K562 (cell line): ENCODE results near the gene SELENOI. TPM values are rescaled to one million over a fixed set of nuclear protein-coding genes. Genes with fewer than 3 reads are reported as not detected.
A peak's percentile ranks its signal among the peaks of the same experiment; 100 is the strongest.

Experiments
- ADNP ChIP-seq: fragments of 200-800 bp; sonication (Bioruptor generic); IDR thresholded peaks from 2 replicates; pipeline ENCODE4 v1.6.1; 2016; ENCODE audit warnings: missing genetic modification characterization, missing compliant biosample characterization
- ARID1B ChIP-seq: fragments of 450-650 bp; IDR thresholded peaks from 2 replicates; pipeline ENCODE4 v1.6.1; 2016; ENCODE audit warnings: antibody characterized with exemption, mild to moderate bottlenecking, inconsistent platforms
- CBFB ChIP-seq: sonication (generic); formaldehyde crosslinking; IDR thresholded peaks from 2 replicates; pipeline ENCODE4 v1.4.0; 2020; ENCODE audit warnings: mild to moderate bottlenecking, missing genetic modification reagents
- CCAR2 ChIP-seq: fragments of 200-400 bp; formaldehyde crosslinking; IDR thresholded peaks from 2 replicates; pipeline ENCODE4 v1.6.1; 2017; ENCODE audit warnings: mild to moderate bottlenecking, low read depth, low read length
- CCNT2 ChIP-seq: IDR thresholded peaks from 2 replicates; pipeline ENCODE4 v1.6.1; 2011; ENCODE audit warnings: borderline replicate concordance, low read depth, mild to moderate bottlenecking, moderate library complexity, mixed read lengths, low read length; ENCODE audit not compliant: insufficient read length; ENCODE audit errors: extremely low read depth
- FOS ChIP-seq: IDR thresholded peaks from 3 replicates; pipeline ENCODE4 v1.6.1; 2011; ENCODE audit not compliant: insufficient read length; ENCODE audit errors: extremely low read depth
- HDAC1 ChIP-seq, 2 experiments: fragments of 450-650 bp; IDR thresholded peaks; 2 replicates each; pipeline ENCODE4 v1.6.1; 2016 to 2017; ENCODE audit warnings: inconsistent platforms in 1 of 2, mild to moderate bottlenecking in 1 of 2, moderate library complexity in 1 of 2
- HDAC6 ChIP-seq: IDR thresholded peaks from 2 replicates; pipeline ENCODE4 v1.6.1; 2012; ENCODE audit warnings: low read depth, mild to moderate bottlenecking, control low read depth, inconsistent platforms, low read length, moderate library complexity
- HEY1 ChIP-seq: fragments of 250-450 bp; sonication (Bioruptor Pico); IDR thresholded peaks from 2 replicates; pipeline ENCODE4 v1.5.0; 2020; ENCODE audit warnings: mild to moderate bottlenecking, moderate library complexity, borderline replicate concordance
- HNRNPK ChIP-seq: fragments of 200-400 bp; formaldehyde crosslinking; IDR thresholded peaks from one replicate; pipeline ENCODE4 v1.6.1; 2018; ENCODE audit warnings: mild to moderate bottlenecking, low read depth, low read length; ENCODE audit not compliant: poor library complexity, severe bottlenecking
- HNRNPL ChIP-seq: fragments of 200-400 bp; formaldehyde crosslinking; IDR thresholded peaks from 2 replicates; pipeline ENCODE4 v1.6.1; 2017; ENCODE audit warnings: low read depth, mild to moderate bottlenecking, low read length
- IRF2 ChIP-seq: sonication (generic); formaldehyde crosslinking; IDR thresholded peaks from 2 replicates; pipeline ENCODE4 v1.8.1; 2022; ENCODE audit warnings: mild to moderate bottlenecking, missing genetic modification reagents
- KDM5B ChIP-seq: fragments of 200-600 bp; sonication (generic); IDR thresholded peaks from 2 replicates; pipeline ENCODE4 v1.6.1; 2012; ENCODE audit warnings: low read depth, mild to moderate bottlenecking, moderate library complexity, low read length, control low read depth, inconsistent platforms; ENCODE audit not compliant: insufficient replicate concordance
- KHSRP ChIP-seq: fragments of 450-650 bp; IDR thresholded peaks from 2 replicates; pipeline ENCODE4 v1.6.1; 2017
- MAFF ChIP-seq: IDR thresholded peaks from 2 replicates; pipeline ENCODE4 v1.6.1; 2012; ENCODE audit warnings: low read length, improper control_type of control experiment
- MAFK ChIP-seq: IDR thresholded peaks from 2 replicates; pipeline ENCODE4 v1.6.1; 2011; ENCODE audit warnings: low read length, improper control_type of control experiment
- MBD2 ChIP-seq: sonication (generic); IDR thresholded peaks from 2 replicates; pipeline ENCODE4 v1.6.1; 2016; ENCODE audit warnings: low read depth, borderline replicate concordance
- NCOR1 ChIP-seq: fragments of 450-650 bp; IDR thresholded peaks from 2 replicates; pipeline ENCODE4 v1.6.1; 2016; ENCODE audit warnings: mild to moderate bottlenecking, moderate library complexity
- NRF1 ChIP-seq, 2 experiments: fragments of 450-650 bp; IDR thresholded peaks in 1 of 2; conservative IDR thresholded peaks in 1 of 2; 2 replicates each; pipeline ENCODE4 v1.6.1; 2014; ENCODE audit warnings: mild to moderate bottlenecking in 2 of 2
- PHB2 ChIP-seq: fragments of 450-650 bp; IDR thresholded peaks from 2 replicates; pipeline ENCODE4 v1.6.1; 2017; ENCODE audit warnings: low read depth
- SIN3B ChIP-seq: fragments of 450-650 bp; IDR thresholded peaks from 2 replicates; pipeline ENCODE4 v1.6.1; 2017; ENCODE audit warnings: low read depth, mild to moderate bottlenecking, moderate library complexity
- SMARCC2 ChIP-seq: fragments of 450-650 bp; IDR thresholded peaks from 2 replicates; pipeline ENCODE4 v1.6.1; 2017; ENCODE audit warnings: antibody characterized with exemption, moderate library complexity, mild to moderate bottlenecking, low read depth
- TBL1XR1 ChIP-seq, 2 experiments: IDR thresholded peaks; 2 replicates each; pipeline ENCODE4 v1.6.1; 2012; ENCODE audit warnings: improper control_type of control experiment in 2 of 2, low read length in 2 of 2, mild to moderate bottlenecking in 1 of 2
- WHSC1 ChIP-seq: IDR thresholded peaks from one replicate; pipeline ENCODE4 v1.6.1; 2012; ENCODE audit warnings: low read length, control low read depth, inconsistent platforms
- ZKSCAN1 ChIP-seq: fragments of 150-350 bp; IDR thresholded peaks from 2 replicates; pipeline ENCODE4 v1.6.1; 2016; ENCODE audit warnings: low read depth, low read length
- ZNF175 ChIP-seq: fragments of 200-800 bp; sonication (Bioruptor generic); IDR thresholded peaks from 2 replicates; pipeline ENCODE4 v1.6.1; 2016; ENCODE audit warnings: low read depth, mild to moderate bottlenecking, missing genetic modification characterization, missing compliant biosample characterization
- ZNF57 ChIP-seq: fragments of 450-650 bp; formaldehyde crosslinking; IDR thresholded peaks from 2 replicates; pipeline ENCODE4 v1.4.0; 2020; ENCODE audit warnings: mild to moderate bottlenecking, moderate library complexity
- ZNF644 ChIP-seq: fragments of 200-800 bp; sonication (Bioruptor generic); IDR thresholded peaks from 2 replicates; pipeline ENCODE4 v1.6.1; 2016; ENCODE audit warnings: low read depth, missing genetic modification characterization, missing compliant biosample characterization
- ZSCAN29 ChIP-seq: fragments of 450-650 bp; IDR thresholded peaks from 2 replicates; pipeline ENCODE4 v1.6.1; 2017
- polyA plus RNA-seq, 8 experiments: library from polyadenylated mRNA; depleted of rRNA in 4 of 8; stranded (reverse) in 5 of 8; unstranded in 3 of 8; fragments of >200 nt; fragmentation: Nextera tagmentation in 2 of 8; fragmentation: Illumina TruSeq in 1 of 8; extraction: Ambion mirVana in 2 of 8; extraction: Trizol in 1 of 8; gene quantifications; 2 replicates each; pipeline versions ENCODE4 v1.2.1 to v1.2.3, GENCODE V29; 2011 to 2014; ENCODE audit warnings: inconsistent platforms in 1 of 8, missing spikeins in 1 of 8
- total RNA-seq, 7 experiments: library from RNA; depleted of rRNA in 6 of 7; stranded (reverse); fragments of >200 nt in 6 of 7; fragmentation: Illumina TruSeq in 2 of 7; extraction: Trizol in 2 of 7; gene quantifications; 2 replicates each; pipeline versions ENCODE4 v1.2.1 to v1.2.3, GENCODE V29; 2011 to 2021; ENCODE audit warnings: low replicate concordance in 1 of 7
- TF ChIP-seq, protein P1 (sequence below): IDR thresholded peaks from 3 replicates; pipeline ENCODE4 v1.6.1; 2011; ENCODE audit warnings: borderline replicate concordance, mild to moderate bottlenecking; ENCODE audit not compliant: insufficient read length, insufficient read depth
- TF ChIP-seq, protein P2 (sequence below): fragments of 450-650 bp; formaldehyde crosslinking; IDR thresholded peaks from 2 replicates; pipeline ENCODE4 v1.4.0; 2020; ENCODE audit warnings: mild to moderate bottlenecking, moderate library complexity

SELENOI gene
- total and polyA plus RNA-seq, 9 of the 15 experiments (the other 6 are each of a cell fraction or from before 2014, with no cell fraction given): 9.6 to 46.9 (median 24.4) TPM

DNA sequence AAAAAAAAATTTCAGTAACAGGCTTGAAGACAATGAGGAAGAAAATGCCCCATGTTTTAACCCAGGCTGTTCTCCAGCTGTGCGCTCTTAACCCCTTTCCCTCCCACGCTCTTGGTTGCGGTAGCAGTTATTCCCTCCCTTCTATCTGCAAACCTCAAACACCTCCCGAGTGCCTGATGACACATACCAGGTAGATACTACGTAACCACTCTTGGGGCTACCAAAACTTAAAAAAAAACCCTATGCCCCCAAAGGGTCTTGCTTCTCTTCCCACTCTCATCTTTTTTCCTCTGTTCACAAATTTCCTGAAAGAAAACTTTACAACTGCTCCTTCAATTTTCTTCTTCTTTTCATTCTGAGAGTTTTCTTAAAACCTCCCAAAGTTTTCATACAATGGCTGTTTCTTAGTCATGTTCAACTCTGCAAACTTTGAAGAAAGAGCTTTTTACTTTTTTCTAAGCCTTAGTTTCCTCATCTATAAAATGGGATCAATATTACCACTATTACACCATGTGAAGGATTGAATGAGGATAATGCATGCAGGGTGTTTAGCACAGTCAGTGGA lies 50.9 kb downstream of the SELENOI start (continued):
- TF ChIP-seq NCOR1 (peak; percentile 49; the same call in 1 of the 2 replicates), MAFF (no peak), FOS (no peak), HNRNPL (no peak), TBL1XR1 (IDR thresholded peaks at IDR 0.05; ENCODE audit: low read length in 2 of 2) (peak in 1 of 2 experiments; percentile 28; a peak in 1 of 4 replicates), HDAC1 (IDR thresholded peaks at IDR 0.05) (peak in 1 of 2 experiments; percentile 68; a peak in 2 of 4 replicates), ARID1B (peak; percentile 84), SIN3B (no peak), ZKSCAN1 (no peak), ZSCAN29 (no peak), KHSRP (no peak), CCAR2 (no peak), ADNP (peak; percentile 95), ZNF57 (CRISPR knock-in tag) (no peak), MBD2 (no peak), MAFK (no peak), SMARCC2 (peak; percentile 50; the same call in 1 of the 2 replicates), WHSC1 (no peak), ZNF175 (CRISPR knock-in tag) (no peak), PHB2 (no peak), HNRNPK (no peak), CCNT2 (peak; percentile 37), HDAC6 (no peak), HEY1 (no peak), KDM5B (no peak), NRF1 (conservative IDR thresholded peaks at IDR 0.05 in 1 of 2, IDR thresholded peaks at IDR 0.05 in 1 of 2) (no peak), IRF2 (CRISPR knock-in tag) (no peak), CBFB (peak; percentile 60; the same call in 1 of the 2 replicates), ZNF644 (tag) (no peak)
- TF ChIP-seq, protein P1, sequence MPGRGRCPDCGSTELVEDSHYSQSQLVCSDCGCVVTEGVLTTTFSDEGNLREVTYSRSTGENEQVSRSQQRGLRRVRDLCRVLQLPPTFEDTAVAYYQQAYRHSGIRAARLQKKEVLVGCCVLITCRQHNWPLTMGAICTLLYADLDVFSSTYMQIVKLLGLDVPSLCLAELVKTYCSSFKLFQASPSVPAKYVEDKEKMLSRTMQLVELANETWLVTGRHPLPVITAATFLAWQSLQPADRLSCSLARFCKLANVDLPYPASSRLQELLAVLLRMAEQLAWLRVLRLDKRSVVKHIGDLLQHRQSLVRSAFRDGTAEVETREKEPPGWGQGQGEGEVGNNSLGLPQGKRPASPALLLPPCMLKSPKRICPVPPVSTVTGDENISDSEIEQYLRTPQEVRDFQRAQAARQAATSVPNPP: no peak
- TF ChIP-seq, protein P2, sequence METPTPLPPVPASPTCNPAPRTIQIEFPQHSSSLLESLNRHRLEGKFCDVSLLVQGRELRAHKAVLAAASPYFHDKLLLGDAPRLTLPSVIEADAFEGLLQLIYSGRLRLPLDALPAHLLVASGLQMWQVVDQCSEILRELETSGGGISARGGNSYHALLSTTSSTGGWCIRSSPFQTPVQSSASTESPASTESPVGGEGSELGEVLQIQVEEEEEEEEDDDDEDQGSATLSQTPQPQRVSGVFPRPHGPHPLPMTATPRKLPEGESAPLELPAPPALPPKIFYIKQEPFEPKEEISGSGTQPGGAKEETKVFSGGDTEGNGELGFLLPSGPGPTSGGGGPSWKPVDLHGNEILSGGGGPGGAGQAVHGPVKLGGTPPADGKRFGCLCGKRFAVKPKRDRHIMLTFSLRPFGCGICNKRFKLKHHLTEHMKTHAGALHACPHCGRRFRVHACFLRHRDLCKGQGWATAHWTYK (CRISPR knock-in tag): no peak
